ENCODE results near the gene LAPTM4A.

LAPTM4A gene

DNA sequence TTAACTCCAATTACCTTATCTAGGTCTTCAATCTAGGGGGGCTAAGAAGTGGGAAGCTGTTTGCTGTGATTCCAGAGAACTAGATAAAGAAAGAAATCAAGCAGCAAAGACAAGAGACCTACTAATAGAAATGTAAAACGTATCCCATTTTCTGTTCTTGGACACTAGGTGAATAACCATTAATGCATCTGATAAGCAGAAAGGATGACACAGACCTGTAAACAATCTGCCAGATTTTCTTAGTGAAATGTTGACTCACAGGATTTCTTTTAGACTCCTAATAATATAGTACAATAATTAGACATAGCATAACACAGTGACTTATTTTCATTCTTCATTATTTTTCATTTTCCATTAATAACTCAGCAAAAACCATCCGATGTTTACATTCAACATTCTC lies 62.8 kb downstream of the LAPTM4A start:
- DNase-seq (ENCODE audit: low read depth in 2 of 3, low spot score in 1 of 3): no peak

DNA sequence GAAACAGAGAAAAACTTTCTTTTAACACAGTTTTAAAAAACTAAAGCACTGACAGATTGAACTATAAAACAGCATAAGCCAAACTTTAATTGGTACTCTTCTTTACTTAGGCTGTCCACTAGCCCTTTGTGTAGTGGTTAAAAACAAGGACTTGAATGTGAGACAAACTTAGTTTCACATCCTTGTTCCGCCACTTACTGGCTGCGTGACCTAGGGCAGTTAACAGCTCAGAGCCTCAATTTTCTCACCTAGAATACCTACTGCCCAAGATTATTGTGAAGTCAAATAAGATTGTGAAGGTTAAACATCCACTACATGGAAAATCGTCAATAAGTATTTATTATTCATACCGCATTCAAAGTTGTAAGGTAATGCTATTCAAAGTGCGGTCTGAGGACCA lies 63.5 kb downstream of the LAPTM4A start:
- DNase-seq (ENCODE audit: low read depth in 2 of 3, low spot score in 1 of 3): no peak
